K562 (cell line): ENCODE results near the gene GPT2. TPM values are rescaled to one million over a fixed set of nuclear protein-coding genes. Genes with fewer than 3 reads are reported as not detected.
A peak's percentile ranks its signal among the peaks of the same experiment; 100 is the strongest.

Experiments
- ATAC-seq: fragments of 200-7000 bp; cut with Tn5 transposase; 3 replicates; pipeline ENCODE4 v1.9.1; 2020; ENCODE audit warnings: moderate library complexity
- BruUV-seq: library from RNA; stranded (reverse); fragments of 400-500 nt; replicated peaks from 2 replicates; lab custom pipeline; 2021; lab: Mats Ljungman, UMichigan
- CTCF ChIA-PET: fragments of 300-600 bp; formaldehyde crosslinking; extraction: SDS; loops from one replicate; lab custom pipeline; 2021; ENCODE audit warnings: low intra/inter-chr PET ratio; lab: Yijun Ruan, JAX
- POLR2A ChIA-PET: fragments of 300-600, 350-650 bp; sonication (Branson Sonifier 250); formaldehyde crosslinking; extraction: SDS; loops from one replicate; lab custom pipeline; 2021; ENCODE audit warnings: antibody characterized with exemption, inconsistent platforms; lab: Yijun Ruan, JAX
- DNase-seq, 4 experiments: peaks; one replicate each; pipeline versions ENCODE4 v3.0.0 to v3.0.0-alpha.2; 2011 to 2018; ENCODE audit warnings: low spot score in 3 of 4, mixed read lengths in 3 of 4; ENCODE audit errors: extremely low read depth in 1 of 4
- FAIRE-seq: peaks from 2 replicates; lab custom pipeline; 2011; peaks lifted over from hg19 to GRCh38; lab: Jason Lieb, UNC
- H2AFZ ChIP-seq: 2 replicates; pipeline ENCODE4 v1.6.0; 2011; ENCODE audit warnings: low read depth, low read length, control low read depth, inconsistent platforms
- H3K27ac ChIP-seq: fragments of 200-600 bp; 3 replicates; pipeline ENCODE4 v1.8.0; 2011; ENCODE audit warnings: low read depth, mild to moderate bottlenecking, control low read depth, inconsistent platforms, low read length, moderate library complexity, mixed read lengths; ENCODE audit errors: extremely low read depth
- H3K27me3 ChIP-seq, 2 experiments: fragments of 300-600 bp in 1 of 2; 2 replicates in 1 of 2; 3 replicates in 1 of 2; pipeline versions ENCODE4 v1.6.0 to v1.8.0; 2011; ENCODE audit warnings: inconsistent platforms in 2 of 2, low read length in 2 of 2, mild to moderate bottlenecking in 1 of 2, mixed read lengths in 1 of 2, moderate library complexity in 1 of 2; ENCODE audit not compliant: control insufficient read depth in 2 of 2, insufficient read depth in 2 of 2
- H3K36me3 ChIP-seq: fragments of 300-600 bp; 3 replicates; pipeline ENCODE4 v1.8.0; 2011; ENCODE audit warnings: mild to moderate bottlenecking, low read length, inconsistent platforms; ENCODE audit not compliant: control insufficient read depth, insufficient read depth
- H3K4me1 ChIP-seq, 2 experiments: fragments of 200-600 bp in 1 of 2; replicated peaks in 1 of 2; 2 replicates in 1 of 2; 3 replicates in 1 of 2; pipeline versions ENCODE4 v1.5.1 to v1.8.0; 2011; ENCODE audit warnings: inconsistent platforms in 2 of 2, low read length in 2 of 2, mild to moderate bottlenecking in 1 of 2, mixed read lengths in 1 of 2, moderate library complexity in 1 of 2; ENCODE audit not compliant: control insufficient read depth in 2 of 2, insufficient read depth in 2 of 2
- H3K4me2 ChIP-seq: 2 replicates; pipeline ENCODE4 v1.6.1; 2011; ENCODE audit warnings: low read length, control low read depth, inconsistent platforms, mixed read lengths; ENCODE audit not compliant: insufficient read depth
- H3K4me3 ChIP-seq: fragments of 200-600 bp; sonication (generic), shearing (Covaris generic); 2 replicates; pipeline ENCODE4 v1.5.1; 2016; ENCODE audit warnings: control low read depth, inconsistent platforms
- H3K79me2 ChIP-seq: fragments of 200-600 bp; 3 replicates; pipeline ENCODE4 v1.8.0; 2011; ENCODE audit warnings: low read length, inconsistent platforms; ENCODE audit not compliant: control insufficient read depth, insufficient read depth
- H3K9ac ChIP-seq, 2 experiments: 2 replicates each; pipeline versions ENCODE4 v1.6.0 to v1.6.1; 2011; ENCODE audit warnings: low read depth in 2 of 2, low read length in 2 of 2, control low read depth in 1 of 2, inconsistent platforms in 1 of 2, mild to moderate bottlenecking in 1 of 2, mixed read lengths in 1 of 2; ENCODE audit not compliant: insufficient read depth in 1 of 2
- H3K9me1 ChIP-seq: one replicate; pipeline ENCODE4 v1.6.0; 2011; ENCODE audit warnings: inconsistent platforms, mild to moderate bottlenecking, low read length, moderate library complexity; ENCODE audit not compliant: control insufficient read depth, insufficient read depth
- H3K9me3 ChIP-seq: replicated peaks from 2 replicates; pipeline ENCODE4 v1.5.1; 2011; ENCODE audit warnings: low read depth, low read length, inconsistent platforms; ENCODE audit not compliant: control insufficient read depth, insufficient read depth
- H4K20me1 ChIP-seq: replicated peaks from 2 replicates; pipeline ENCODE4 v1.6.1; 2011; ENCODE audit warnings: low read length, inconsistent platforms, mixed read lengths; ENCODE audit not compliant: control insufficient read depth, insufficient read depth
- ESRRA ChIP-seq: fragments of 450-650 bp; IDR thresholded peaks from 2 replicates; pipeline ENCODE4 v1.6.1; 2014; ENCODE audit warnings: low read depth, mild to moderate bottlenecking, moderate library complexity, borderline replicate concordance
- LCOR ChIP-seq: sonication (generic); formaldehyde crosslinking; IDR thresholded peaks from 2 replicates; pipeline ENCODE4 v1.8.0; 2022; ENCODE audit warnings: mild to moderate bottlenecking, missing genetic modification reagents
- MEF2A ChIP-seq: IDR thresholded peaks from 2 replicates; pipeline ENCODE4 v1.6.1; 2011; ENCODE audit warnings: low read depth, mild to moderate bottlenecking, low read length, moderate library complexity; ENCODE audit not compliant: control insufficient read depth
- MEIS2 ChIP-seq: fragments of 450-650 bp; IDR thresholded peaks from 2 replicates; pipeline ENCODE4 v1.6.1; 2014; ENCODE audit warnings: mild to moderate bottlenecking; ENCODE audit not compliant: partially characterized antibody
- MNT ChIP-seq, 2 experiments: fragments of 450-650 bp; conservative IDR thresholded peaks; 2 replicates each; pipeline ENCODE4 v1.6.1; 2017; ENCODE audit warnings: mild to moderate bottlenecking in 2 of 2, moderate library complexity in 2 of 2
- MYC ChIP-seq, 2 experiments: fragments of 250-450 bp in 1 of 2; sonication (Bioruptor Pico) in 1 of 2; IDR thresholded peaks; 2 replicates each; pipeline versions ENCODE4 v1.5.1 to v1.6.1; 2012 to 2021; ENCODE audit warnings: low read depth in 2 of 2, borderline replicate concordance in 1 of 2, improper control_type of control experiment in 1 of 2, low read length in 1 of 2, mild to moderate bottlenecking in 1 of 2, moderate library complexity in 1 of 2
- SETDB1 ChIP-seq: IDR thresholded peaks from one replicate; pipeline ENCODE4 v1.6.1; 2012; ENCODE audit warnings: low read length, control low read depth, inconsistent platforms
- SUPT5H ChIP-seq: fragments of 450-650 bp; IDR thresholded peaks from 2 replicates; pipeline ENCODE4 v1.6.1; 2016
- WGBS: fragments of 100-300 bp; shearing (Covaris generic); methylation state at CpG from one replicate; pipeline ENCODE4 v1.1.6; 2016; ENCODE audit warnings: low coverage, mixed read lengths; ENCODE audit not compliant: insufficient coverage; ENCODE audit errors: missing lambda C conversion rate; 5-methylcytosine and 5-hydroxymethylcytosine counted together
- in situ Hi-C: fragments of 300-500 bp; cut with MboI; formaldehyde crosslinking; loops from 4 replicates; pipeline ENCODE4 v1.15.0; 2018; ENCODE audit warnings: inconsistent platforms, mixed read lengths
- intact Hi-C: fragments of 100-400 bp; cut with micrococcal nuclease; formaldehyde crosslinking; loops from 2 replicates; pipeline ENCODE4 v1.14.2; 2022
- polyA plus RNA-seq, 8 experiments: library from polyadenylated mRNA; depleted of rRNA in 4 of 8; stranded (reverse) in 5 of 8; unstranded in 3 of 8; fragments of >200 nt; fragmentation: Nextera tagmentation in 2 of 8; fragmentation: Illumina TruSeq in 1 of 8; extraction: Ambion mirVana in 2 of 8; extraction: Trizol in 1 of 8; gene quantifications; 2 replicates each; pipeline versions ENCODE4 v1.2.1 to v1.2.3, GENCODE V29; 2011 to 2014; ENCODE audit warnings: inconsistent platforms in 1 of 8, missing spikeins in 1 of 8
- total RNA-seq, 7 experiments: library from RNA; depleted of rRNA in 6 of 7; stranded (reverse); fragments of >200 nt in 6 of 7; fragmentation: Illumina TruSeq in 2 of 7; extraction: Trizol in 2 of 7; gene quantifications; 2 replicates each; pipeline versions ENCODE4 v1.2.1 to v1.2.3, GENCODE V29; 2011 to 2021; ENCODE audit warnings: low replicate concordance in 1 of 7

GPT2 gene
- total and polyA plus RNA-seq, 9 of the 15 experiments (the other 6 are each of a cell fraction or from before 2014, with no cell fraction given) = 0.79 to 14.4 (median 5.8) TPM

GRCh38 chr16:46974352-46974751, 90.2 kb downstream of the GPT2 start:
- intact Hi-C loops = no loop called here
- H3K9me1 ChIP-seq = no peaks in the 10 kb centered on the region
- TF ChIP-seq MEF2A (no peak), MEIS2 (peak; percentile 24), LCOR (CRISPR knock-in tag) (0 out of 2 replicates have a peak, but pooled peaks have one; percentile 18), SUPT5H (no peak), SETDB1 (no peak), MNT (conservative IDR thresholded peaks at IDR 0.05) (peak; percentile 24 to 41; a peak in 1 of 4 replicates), ESRRA (no peak), MYC (IDR thresholded peaks at IDR 0.05; ENCODE audit: low read depth, low read length) (peak; percentile 63; the same call in 1 of the 2 replicates), MYC (CRISPR knock-in tag; IDR thresholded peaks at IDR 0.05; ENCODE audit: borderline replicate concordance, low read depth) (no peak)
- TF ChIP-seq, all 486 proteins: peak for 4
- Histone ChIP-seq H3K4me3 (peak overlapping the region; percentile 95), H3K4me2 (peak overlapping the region; percentile 84), H2AFZ (peak overlapping the region; percentile 87), H3K27me3 (no peaks in the 10 kb centered on the region), H3K4me1 (peaks cover 13% of the 10 kb centered on the region in 2 experiments; a peak in 4 of 5 replicates), H3K9ac (peak overlapping the region in 1 of 2 experiments; percentile 86; a peak in 2 of 4 replicates), H3K36me3 (peaks cover 27% of the 10 kb centered on the region), H4K20me1 (peaks cover 11% of the 10 kb centered on the region), H3K79me2 (peaks cover 44% of the 10 kb centered on the region), H3K9me3 (no peaks in the 10 kb centered on the region), H3K27ac (peak overlapping the region; percentile 83)
- FAIRE-seq (peak; percentile 11), ATAC-seq (peak; percentile 8), DNase-seq (peak; percentile 17 to 42 (median 32))
- CTCF ChIA-PET = no interaction called here
- no TSS peak for BruUV-seq
- POLR2A ChIA-PET = interaction anchor here (0.9 to 2.1 kb wide), 6 partner anchors 10 to 58 kb away, joined by 3 to 14 read pairs (median 4); no protein-coding TSS in a partner anchor
- in situ Hi-C loops = no loop called here
- WGBS = 48% methylated on average over 6 of the region's 6 CpGs
